Kidney (tissue), 14 donors: ENCODE measurements around the gene PTGES3. TPM values are rescaled to one million over a fixed set of nuclear protein-coding genes. Genes with fewer than 3 reads are reported as not detected.

Experiments
- DNase-seq, 5 donors: peaks; one replicate each; pipeline ENCODE4 v3.0.0-alpha.2; 2013 to 2020
- FAIRE-seq: peaks from 2 replicates; lab custom pipeline; 2012; peaks lifted over from hg19 to GRCh38; lab: Jason Lieb, UNC
- H3K27ac ChIP-seq, 2 donors: one replicate each; pipeline ENCODE4 v1.7.0; 2013; ENCODE audit warnings: low read depth in 2 of 2, low read length in 2 of 2, inconsistent platforms in 1 of 2
- H3K27me3 ChIP-seq: one replicate; pipeline ENCODE4 v1.7.1; 2013; ENCODE audit warnings: low read length, inconsistent platforms; ENCODE audit not compliant: control insufficient read depth, insufficient read depth
- H3K36me3 ChIP-seq, 3 donors: one replicate each; pipeline versions ENCODE4 v1.7.0 to v1.7.1; 2013; ENCODE audit warnings: low read length in 3 of 3, control low read depth in 1 of 3, inconsistent platforms in 1 of 3; ENCODE audit not compliant: insufficient read depth in 3 of 3, control insufficient read depth in 2 of 3
- H3K4me1 ChIP-seq, 3 donors: one replicate each; pipeline versions ENCODE4 v1.7.0 to v1.7.1; 2013; ENCODE audit warnings: low read length in 3 of 3, inconsistent platforms in 1 of 3, low read depth in 1 of 3; ENCODE audit not compliant: control insufficient read depth in 2 of 3, insufficient read depth in 2 of 3
- H3K4me3 ChIP-seq, 3 donors: one replicate each; pipeline versions ENCODE4 v1.7.0 to v1.8.1; 2013; ENCODE audit warnings: low read length in 3 of 3, control low read depth in 1 of 3, inconsistent platforms in 1 of 3
- H3K9ac ChIP-seq, 3 donors: one replicate each; pipeline versions ENCODE4 v1.7.0 to v1.7.1; 2013; ENCODE audit warnings: low read length in 3 of 3, control low read depth in 1 of 3, inconsistent platforms in 1 of 3
- H3K9me3 ChIP-seq, 3 donors: one replicate each; pipeline versions ENCODE4 v1.7.0 to v1.7.1; 2013; ENCODE audit warnings: low read length in 3 of 3, control low read depth in 1 of 3, inconsistent platforms in 1 of 3; ENCODE audit not compliant: control insufficient read depth in 2 of 3, insufficient read depth in 1 of 3
- intact Hi-C: fragments of 100-400 bp; cut with DNase I; formaldehyde crosslinking; loops from one replicate; pipeline ENCODE4 v1.11.1; 2022
- polyA plus RNA-seq: library from polyadenylated mRNA; stranded (reverse); fragments of 350-450 nt; fragmentation: Illumina TruSeq; extraction: RNeasy Lipid Tissue Mini Kit (QIAGEN cat#74804); gene quantifications from one replicate; pipeline ENCODE4 v1.2.3, GENCODE V29; 2014; ENCODE audit warnings: low read depth, low replicate concordance; ENCODE audit not compliant: insufficient read depth
- total RNA-seq: library from RNA; stranded (reverse); fragmentation: NEBNext Ultra II Directional; extraction: Animal tissue kit (Norgen Biotek cat#: 25700); gene quantifications from one replicate; pipeline ENCODE4 v1.2.1, GENCODE V29; 2021
- TF ChIP-seq, protein P1 (sequence below): IDR thresholded peaks from 3 replicates; pipeline ENCODE4 v1.5.1; 2012; ENCODE audit warnings: mild to moderate bottlenecking, moderate library complexity, borderline replicate concordance; ENCODE audit not compliant: insufficient read depth; ENCODE audit errors: extremely low read depth
- donor health status: control.
- donor health status: control.
- donor health status: control.
- donor health status: control.
- donor health status: control.
- donor health status: DM: yes; HTN: yes; CAD: no.
- donor health status: Normal renal cell carcinoma (clear cell type).

The PTGES3 gene
- total and polyA plus RNA-seq, 2 donors from 2014 or later, result 186 to 207 TPM

DNA sequence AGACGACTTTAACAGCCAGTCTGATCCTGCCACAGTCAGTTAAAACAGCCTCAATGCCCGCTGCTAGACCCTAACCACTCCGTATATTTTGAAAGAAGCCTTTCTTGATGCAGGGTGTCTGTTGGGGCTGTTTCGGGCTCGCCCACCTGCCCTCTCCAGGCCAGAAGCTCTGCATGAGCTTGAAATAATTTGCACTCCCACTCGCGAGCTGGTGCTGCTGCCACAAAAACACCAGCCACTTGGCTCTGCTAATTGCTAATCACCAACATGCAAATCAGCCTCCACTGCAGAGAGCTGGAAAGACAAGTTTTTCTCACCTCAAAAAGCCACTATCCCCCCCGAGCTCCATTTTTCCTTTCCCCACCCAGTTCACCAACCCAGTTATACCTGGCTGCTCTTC is 73.5 kb downstream of the PTGES3 start:
- FAIRE-seq (no peak), DNase-seq (no peak)
- no peak overlapping the region for H3K9ac ChIP-seq
- no peak overlapping the region for H3K27ac ChIP-seq
- no peaks in the 10 kb centered on the region for H3K4me1 ChIP-seq
- intact Hi-C loops, result no loop called here
- no peaks in the 10 kb centered on the region for H3K27me3 ChIP-seq
- no peak overlapping the region for H3K4me3 ChIP-seq
- no peaks in the 10 kb centered on the region for H3K9me3 ChIP-seq
- peaks cover 14 to 76% (median 63%) of the 10 kb centered on the region in 3 donors for H3K36me3 ChIP-seq
- TF ChIP-seq, protein P1, sequence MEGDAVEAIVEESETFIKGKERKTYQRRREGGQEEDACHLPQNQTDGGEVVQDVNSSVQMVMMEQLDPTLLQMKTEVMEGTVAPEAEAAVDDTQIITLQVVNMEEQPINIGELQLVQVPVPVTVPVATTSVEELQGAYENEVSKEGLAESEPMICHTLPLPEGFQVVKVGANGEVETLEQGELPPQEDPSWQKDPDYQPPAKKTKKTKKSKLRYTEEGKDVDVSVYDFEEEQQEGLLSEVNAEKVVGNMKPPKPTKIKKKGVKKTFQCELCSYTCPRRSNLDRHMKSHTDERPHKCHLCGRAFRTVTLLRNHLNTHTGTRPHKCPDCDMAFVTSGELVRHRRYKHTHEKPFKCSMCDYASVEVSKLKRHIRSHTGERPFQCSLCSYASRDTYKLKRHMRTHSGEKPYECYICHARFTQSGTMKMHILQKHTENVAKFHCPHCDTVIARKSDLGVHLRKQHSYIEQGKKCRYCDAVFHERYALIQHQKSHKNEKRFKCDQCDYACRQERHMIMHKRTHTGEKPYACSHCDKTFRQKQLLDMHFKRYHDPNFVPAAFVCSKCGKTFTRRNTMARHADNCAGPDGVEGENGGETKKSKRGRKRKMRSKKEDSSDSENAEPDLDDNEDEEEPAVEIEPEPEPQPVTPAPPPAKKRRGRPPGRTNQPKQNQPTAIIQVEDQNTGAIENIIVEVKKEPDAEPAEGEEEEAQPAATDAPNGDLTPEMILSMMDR, result no peak

Other genes starting within 250 kb of the PTGES3 start
- gene TIMELESS, start 238.9 kb downstream of the PTGES3 start, total RNA-seq, result 9.2 TPM
- gene TIMELESS, start 238.9 kb downstream of the PTGES3 start, polyA plus RNA-seq, result 5.5 TPM
- not detected for gene MIP, start 233.6 kb downstream of the PTGES3 start, total RNA-seq
- gene MIP, start 233.6 kb downstream of the PTGES3 start, polyA plus RNA-seq, result not detected
- gene SPRYD4, start 219.7 kb downstream of the PTGES3 start, total RNA-seq, result 4.0 TPM
- 6.0 TPM for gene SPRYD4, start 219.7 kb downstream of the PTGES3 start, polyA plus RNA-seq
- gene GLS2, start 200.1 kb downstream of the PTGES3 start, total RNA-seq, result 2.5 TPM
- 5.6 TPM for gene GLS2, start 200.1 kb downstream of the PTGES3 start, polyA plus RNA-seq
- 71.3 TPM for gene RBMS2, start 166.5 kb downstream of the PTGES3 start, total RNA-seq
- gene RBMS2, start 166.5 kb downstream of the PTGES3 start, polyA plus RNA-seq, result 8.5 TPM
- gene BAZ2A, start 58.0 kb downstream of the PTGES3 start, total RNA-seq, result 98.6 TPM
- 10.5 TPM for gene BAZ2A, start 58.0 kb downstream of the PTGES3 start, polyA plus RNA-seq
- gene ATP5F1B, start 42.3 kb downstream of the PTGES3 start, total RNA-seq, result 568 TPM
- 1,584 TPM for gene ATP5F1B, start 42.3 kb downstream of the PTGES3 start, polyA plus RNA-seq
- 660 TPM for gene NACA, start 37.0 kb upstream of the PTGES3 start, total RNA-seq
- 1,180 TPM for gene NACA, start 37.0 kb upstream of the PTGES3 start, polyA plus RNA-seq
- gene PRIM1, start 64.0 kb upstream of the PTGES3 start, total RNA-seq, result 4.9 TPM
- gene PRIM1, start 64.0 kb upstream of the PTGES3 start, polyA plus RNA-seq, result 3.2 TPM
- gene HSD17B6, start 75.0 kb upstream of the PTGES3 start, total RNA-seq, result 1.7 TPM
- gene HSD17B6, start 75.0 kb upstream of the PTGES3 start, polyA plus RNA-seq, result 3.9 TPM
- not detected for gene SDR9C7, start 246.1 kb upstream of the PTGES3 start, total RNA-seq
- not detected for gene SDR9C7, start 246.1 kb upstream of the PTGES3 start, polyA plus RNA-seq